Sciatic nerve (tissue), 2 donors: ENCODE results near the gene MSS51. TPM values are rescaled to one million over a fixed set of nuclear protein-coding genes. Genes with fewer than 3 reads are reported as not detected.

Experiments used
- ATAC-seq: fragments of 200-7000 bp; cut with Tn5 transposase; one replicate; pipeline ENCODE4 v1.9.1; 2020; ENCODE audit warnings: mild to moderate bottlenecking, moderate library complexity
- DNase-seq: peaks from one replicate; pipeline ENCODE4 v3.0.0-alpha.2; 2020; ENCODE audit warnings: low spot score
- intact Hi-C: fragments of 100-400 bp; cut with DNase I; formaldehyde crosslinking; loops from one replicate; pipeline ENCODE4 v1.14.2; 2022
- total RNA-seq: library from RNA; stranded (reverse); fragmentation: NEBNext Ultra II Directional; extraction: Animal tissue kit (Norgen Biotek cat#: 25700); gene quantifications from one replicate; pipeline ENCODE4 v1.2.1, GENCODE V29; 2021
- donor health status: DM: no; HTN: no; CAD: no.
- donor health status: DM: no; HTN: no; CAD: no.

MSS51 gene
- total RNA-seq, result 5.2 TPM

- no peak for ATAC-seq
- intact Hi-C loops, result no loop called here
- no peak for DNase-seq
Measured at GRCh38 chr10:73433538-73433867, at the start of gene MSS51. Gene MSS51, minus strand, starts transcription at chr10:73433561. Its CDS starts 5,277 bp downstream, at chr10:73428284.

- DNase-seq (no peak), ATAC-seq (no peak)
- intact Hi-C loops, result no loop called here
Measured at GRCh38 chr10:73480158-73480557, 46.8 kb upstream of the MSS51 start.

- no peak for DNase-seq
- ATAC-seq, result no peak
- intact Hi-C loops, result no loop called here
Measured at GRCh38 chr10:73478636-73479035, 45.3 kb upstream of the MSS51 start.

GRCh38 chr10:73471226-73471625, 37.9 kb upstream of the MSS51 start:
- no peak for ATAC-seq
- no peak for DNase-seq
- intact Hi-C loops, result no loop called here

GRCh38 chr10:73469579-73469978, 36.2 kb upstream of the MSS51 start:
- no peak for ATAC-seq
- no peak for DNase-seq
- intact Hi-C loops, result no loop called here

GRCh38 chr10:73467206-73467605, 33.8 kb upstream of the MSS51 start:
- ATAC-seq, result no peak
- intact Hi-C loops, result no loop called here

GRCh38 chr10:73465978-73466726, 32.8 kb upstream of the MSS51 start:
- DNase-seq (no peak), ATAC-seq (no peak)
- intact Hi-C loops, result no loop called here

More at GRCh38 chr10:73467206-73467605, 33.8 kb upstream of the MSS51 start:
- no peak for DNase-seq

GRCh38 chr10:73460897-73461296, 27.5 kb upstream of the MSS51 start:
- DNase-seq (no peak), ATAC-seq (no peak)
- intact Hi-C loops, result no loop called here

- DNase-seq (no peak), ATAC-seq (no peak)
- intact Hi-C loops, result no loop called here
Measured at GRCh38 chr10:73459683-73460314, 26.4 kb upstream of the MSS51 start.

GRCh38 chr10:73456187-73456890, 23.0 kb upstream of the MSS51 start:
- ATAC-seq, result no peak
- intact Hi-C loops, result no loop called here
- no peak for DNase-seq

GRCh38 chr10:73449113-73449512, 15.8 kb upstream of the MSS51 start:
- intact Hi-C loops, result no loop called here
- DNase-seq (no peak), ATAC-seq (no peak)

- no peak for DNase-seq
- intact Hi-C loops, result no loop called here
- ATAC-seq, result no peak
Measured at GRCh38 chr10:73448384-73448783, 15.0 kb upstream of the MSS51 start.

- ATAC-seq (no peak), DNase-seq (no peak)
- intact Hi-C loops, result no loop called here
Measured at GRCh38 chr10:73446926-73447325, 13.6 kb upstream of the MSS51 start.

- intact Hi-C loops, result no loop called here
- DNase-seq (no peak), ATAC-seq (no peak)
Measured at GRCh38 chr10:73444457-73444856, 11.1 kb upstream of the MSS51 start.

- no peak for ATAC-seq
- intact Hi-C loops, result no loop called here
- no peak for DNase-seq
Measured at GRCh38 chr10:73439605-73440312, 6.4 kb upstream of the MSS51 start.

GRCh38 chr10:73439055-73439454, 5.7 kb upstream of the MSS51 start:
- ATAC-seq (no peak), DNase-seq (no peak)
- intact Hi-C loops, result no loop called here

GRCh38 chr10:73432646-73433537, 469 bp downstream of the MSS51 start:
- intact Hi-C loops, result no loop called here
- DNase-seq, result no peak
- no peak for ATAC-seq

GRCh38 chr10:73426318-73426717, 7.0 kb downstream of the MSS51 start:
- no peak for DNase-seq

GRCh38 chr10:73424478-73424877, 8.9 kb downstream of the MSS51 start:
- DNase-seq (no peak), ATAC-seq (no peak)
- intact Hi-C loops, result no loop called here

More at GRCh38 chr10:73426318-73426717, 7.0 kb downstream of the MSS51 start:
- ATAC-seq, result no peak
- intact Hi-C loops, result no loop called here
